ENCODE results near the gene BARD1. TPM values are rescaled to one million over a fixed set of nuclear protein-coding genes. Genes with fewer than 3 reads are reported as not detected.
"Not testable (repeated sequence)": the region's sequence is repeated elsewhere in the genome, so short reads cannot be mapped to it uniquely, and the experiment has no call there.

BARD1 gene
- total and polyA plus RNA-seq, 4 donors = 0.54 to 11.3 (median 3.0) TPM

- no peak for DNase-seq (ENCODE audit: low spot score)
- Histone ChIP-seq H3K36me3 (ENCODE audit: control insufficient read depth in 4 of 4, insufficient read depth in 3 of 4, low read depth in 1 of 4, low read length in 3 of 4) (no peaks in the 10 kb centered on the region), H3K27ac (ENCODE audit: low read depth in 1 of 2, low read length in 2 of 2) (no peak overlapping the region), H3K27me3 (ENCODE audit: control insufficient read depth in 4 of 4, insufficient read depth in 4 of 4, low read length in 3 of 4) (no peaks in the 10 kb centered on the region), H3K4me3 (ENCODE audit: low read depth in 1 of 3, low read length in 3 of 3) (no peak overlapping the region), H3K4me1 (ENCODE audit: control insufficient read depth in 4 of 4, insufficient read depth in 4 of 4, low read length in 3 of 4) (no peaks in the 10 kb centered on the region), H3K9ac (ENCODE audit: low read depth in 1 of 2, low read length in 2 of 2) (no peak overlapping the region), H3K9me3 (ENCODE audit: control insufficient read depth in 4 of 4, low read length in 3 of 4) (peaks cover 0 to 6% (median 0%) of the 10 kb centered on the region in 4 donors)
- WGBS = 97% methylated on average over 1 of the region's 1 CpG
- no peak for TF ChIP-seq REST (IDR thresholded peaks at IDR 0.05)
These were observed 84.7 kb downstream of the BARD1 start for GRCh38 chr2:214724741-214725140.

- DNase-seq (ENCODE audit: low spot score); H3K9ac ChIP-seq (ENCODE audit: low read depth in 1 of 2, low read length in 2 of 2); H3K9me3 ChIP-seq (ENCODE audit: control insufficient read depth in 4 of 4, low read length in 3 of 4); H3K4me1 ChIP-seq (ENCODE audit: control insufficient read depth in 4 of 4, insufficient read depth in 4 of 4, low read length in 3 of 4); H3K27ac ChIP-seq (ENCODE audit: low read depth in 1 of 2, low read length in 2 of 2); H3K4me3 ChIP-seq (ENCODE audit: low read depth in 1 of 3, low read length in 3 of 3); H3K36me3 ChIP-seq (ENCODE audit: control insufficient read depth in 4 of 4, insufficient read depth in 3 of 4, low read depth in 1 of 4, low read length in 3 of 4): not testable (repeated sequence)
- WGBS = 96% methylated on average over 3 of the region's 3 CpGs
- H3K27me3 ChIP-seq (ENCODE audit: control insufficient read depth in 4 of 4, insufficient read depth in 4 of 4, low read length in 3 of 4) = peaks cover 0 to 10% (median 0%) of the 10 kb centered on the region in 4 donors
These were observed 91.6 kb downstream of the BARD1 start for GRCh38 chr2:214717837-214718236.

- H3K27ac ChIP-seq (ENCODE audit: low read depth in 1 of 2, low read length in 2 of 2) = no peak overlapping the region
- peaks cover 0 to 10% (median under 1%) of the 10 kb centered on the region in 4 donors for H3K27me3 ChIP-seq (ENCODE audit: control insufficient read depth in 4 of 4, insufficient read depth in 4 of 4, low read length in 3 of 4)
- H3K4me3 ChIP-seq (ENCODE audit: low read depth in 1 of 3, low read length in 3 of 3) = no peak overlapping the region
- peaks cover 0 to 5% (median 2%) of the 10 kb centered on the region in 4 donors for H3K4me1 ChIP-seq (ENCODE audit: control insufficient read depth in 4 of 4, insufficient read depth in 4 of 4, low read length in 3 of 4)
- H3K36me3 ChIP-seq (ENCODE audit: control insufficient read depth in 4 of 4, insufficient read depth in 3 of 4, low read depth in 1 of 4, low read length in 3 of 4) = no peaks in the 10 kb centered on the region
- H3K9ac ChIP-seq (ENCODE audit: low read depth in 1 of 2, low read length in 2 of 2) = no peak overlapping the region
- peaks cover 0 to 6% (median 0%) of the 10 kb centered on the region in 4 donors for H3K9me3 ChIP-seq (ENCODE audit: control insufficient read depth in 4 of 4, low read length in 3 of 4)
- 97% methylated on average over 12 of the region's 12 CpGs for WGBS
- DNase-seq (ENCODE audit: low spot score) = no peak
- TF ChIP-seq GABPA (IDR thresholded peaks at IDR 0.05 in 1 of 2, conservative IDR thresholded peaks at IDR 0.05 in 1 of 2) = no peak
- no peak for TF ChIP-seq CTCF (IDR thresholded peaks at IDR 0.05; ENCODE audit: low read depth, low read length, missing input control)
These were observed 92.5 kb downstream of the BARD1 start for GRCh38 chr2:214716811-214717560.

GRCh38 chr2:214715025-214715424, 94.5 kb downstream of the BARD1 start:
- WGBS = 0% methylated on average over 1 of the region's 1 CpG
- Histone ChIP-seq H3K9me3 (ENCODE audit: control insufficient read depth in 4 of 4, low read length in 3 of 4) (no peaks in the 10 kb centered on the region), H3K4me3 (ENCODE audit: low read depth in 1 of 3, low read length in 3 of 3) (no peak overlapping the region), H3K27me3 (ENCODE audit: control insufficient read depth in 4 of 4, insufficient read depth in 4 of 4, low read length in 3 of 4) (peaks cover 0 to 10% (median 2%) of the 10 kb centered on the region in 4 donors), H3K4me1 (ENCODE audit: control insufficient read depth in 4 of 4, insufficient read depth in 4 of 4, low read length in 3 of 4) (peaks cover 0 to 5% (median 2%) of the 10 kb centered on the region in 4 donors), H3K9ac (ENCODE audit: low read depth in 1 of 2, low read length in 2 of 2) (no peak overlapping the region), H3K36me3 (ENCODE audit: control insufficient read depth in 4 of 4, insufficient read depth in 3 of 4, low read depth in 1 of 4, low read length in 3 of 4) (no peaks in the 10 kb centered on the region), H3K27ac (ENCODE audit: low read depth in 1 of 2, low read length in 2 of 2) (no peak overlapping the region)
- no peak for TF ChIP-seq RXRA (IDR thresholded peaks at IDR 0.05)
- no peak for TF ChIP-seq MAX (IDR thresholded peaks at IDR 0.05)
- no peak for TF ChIP-seq RAD21 (IDR thresholded peaks at IDR 0.05)
- DNase-seq (ENCODE audit: low spot score) = no peak

Measured in liver (tissue), 9 donors.